Inferior parietal cortex (tissue), 1 donor: ENCODE measurements around the gene WIPI1.
"Not testable (repeated sequence)": the region's sequence is repeated elsewhere in the genome, so short reads cannot be mapped to it uniquely, and the experiment has no call there.

Source experiments
- DNase-seq: peaks from one replicate; pipeline ENCODE4 v3.0.0-alpha.2; 2016; ENCODE audit errors: extremely low spot score

Gene WIPI1

DNA sequence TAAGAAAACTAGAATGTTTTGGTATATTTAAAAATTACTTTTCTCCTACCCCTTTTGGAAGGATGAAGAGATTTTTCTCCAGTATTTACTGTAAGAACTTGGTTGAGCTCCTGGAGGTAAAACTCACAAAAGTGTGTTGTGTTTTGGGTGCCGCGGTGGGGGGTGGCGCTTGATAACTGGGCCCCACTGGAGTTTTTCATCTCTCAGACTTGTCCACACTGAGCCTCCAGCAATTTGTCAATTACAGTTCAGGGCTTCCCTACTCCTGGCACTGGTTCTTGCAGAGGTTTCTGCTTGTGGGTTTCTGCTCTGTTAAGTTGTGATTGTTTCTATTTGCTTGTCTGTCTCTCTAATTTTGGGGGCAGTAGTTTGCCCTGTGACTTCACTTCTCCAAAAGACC lies 40.0 kb downstream of the WIPI1 start:
- no peak for DNase-seq

DNA sequence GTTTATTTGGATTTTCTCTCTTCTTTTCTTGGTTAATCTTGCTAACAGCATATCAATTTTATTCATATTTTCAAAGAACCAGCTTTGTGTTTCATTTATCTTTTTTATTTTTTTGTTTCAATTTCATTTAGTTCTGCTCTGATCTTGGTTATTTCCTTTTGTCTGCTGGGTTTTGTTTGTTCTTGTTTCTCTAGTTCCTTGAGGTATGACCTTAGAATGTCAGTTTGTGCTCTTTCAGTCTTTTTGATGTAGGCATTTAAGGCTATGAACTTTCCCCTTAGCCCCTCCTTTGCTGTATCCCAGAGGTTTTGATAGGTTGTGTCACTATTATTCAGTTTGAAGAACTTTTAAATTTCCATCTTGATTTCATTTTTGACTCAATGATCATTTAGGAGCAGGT lies 42.4 kb downstream of the WIPI1 start:
- DNase-seq, result not testable (repeated sequence)

DNA sequence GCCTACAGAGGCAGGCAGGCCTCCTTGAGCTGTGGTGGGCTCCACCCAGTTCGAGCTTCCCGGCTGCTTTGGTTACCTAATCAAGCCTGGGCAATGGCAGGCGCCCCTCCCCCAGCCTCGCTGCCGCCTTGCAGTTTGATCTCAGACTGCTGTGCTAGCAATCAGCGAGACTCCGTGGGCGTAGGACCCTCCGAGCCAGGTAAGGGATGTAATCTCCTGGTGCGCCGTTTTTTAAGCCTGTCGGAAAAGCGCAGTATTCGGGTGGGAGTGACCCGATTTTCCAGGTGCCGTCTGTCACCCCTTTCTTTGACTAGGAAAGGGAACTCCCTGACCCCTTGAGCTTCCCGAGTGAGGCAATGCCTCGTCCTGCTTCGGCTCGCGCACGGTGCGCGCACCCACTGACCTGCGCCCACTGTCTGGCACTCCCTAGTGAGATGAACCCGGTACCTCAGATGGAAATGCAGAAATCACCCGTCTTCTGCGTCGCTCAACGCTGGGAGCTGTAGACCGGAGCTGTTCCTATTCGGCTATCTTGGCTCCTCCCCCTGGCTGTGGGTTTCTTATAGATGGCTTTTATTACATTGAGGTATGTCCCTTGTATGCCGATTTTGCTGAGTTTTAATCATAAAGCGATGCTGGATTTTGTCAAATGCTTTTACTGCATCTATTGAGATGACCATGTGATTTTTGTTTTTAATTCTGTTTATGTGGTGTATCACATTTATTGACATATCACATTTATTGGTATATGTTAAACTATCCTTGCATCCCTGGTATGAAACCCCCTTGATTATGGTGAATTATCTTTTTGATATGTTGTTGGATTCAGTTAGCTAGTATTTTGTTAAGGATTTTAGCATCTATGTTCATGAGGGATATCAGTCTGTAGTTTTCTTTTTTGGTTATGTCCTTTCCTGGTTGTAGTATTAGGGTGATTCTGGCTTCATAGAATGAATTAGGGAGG lies 43.4 kb downstream of the WIPI1 start:
- not testable (repeated sequence) for DNase-seq

GRCh38 chr17:68407656-68408055 lies 49.6 kb downstream of the WIPI1 start:
- not testable (repeated sequence) for DNase-seq

GRCh38 chr17:68403837-68404236 lies 53.5 kb downstream of the WIPI1 start:
- not testable (repeated sequence) for DNase-seq

DNA sequence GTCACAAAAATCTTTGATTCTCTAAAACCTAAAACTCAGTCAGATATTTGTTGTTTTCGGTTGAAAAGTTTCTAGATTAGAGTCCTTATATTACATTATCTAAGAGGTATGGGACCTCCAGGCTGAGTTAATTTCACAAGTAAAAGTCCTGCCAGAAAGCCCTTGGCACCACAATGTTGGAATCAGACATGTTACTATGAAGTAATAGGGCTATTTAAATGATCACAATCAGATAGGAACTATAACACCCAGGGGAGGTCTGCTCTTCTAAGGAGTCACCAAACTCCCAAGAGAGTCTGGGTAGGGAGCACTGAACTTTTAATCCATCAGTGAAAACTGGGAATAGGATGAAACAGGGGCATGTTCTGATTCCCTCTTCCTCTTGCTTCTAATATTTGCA lies 54.2 kb downstream of the WIPI1 start:
- no peak for DNase-seq

- DNase-seq, result no peak
Measured at GRCh38 chr17:68401288-68401687, 56.0 kb downstream of the WIPI1 start.

- DNase-seq, result peak; percentile 37
Measured at GRCh38 chr17:68400404-68400735, 56.9 kb downstream of the WIPI1 start.

- DNase-seq, result no peak
Measured at GRCh38 chr17:68399638-68400403, 57.5 kb downstream of the WIPI1 start.

DNA sequence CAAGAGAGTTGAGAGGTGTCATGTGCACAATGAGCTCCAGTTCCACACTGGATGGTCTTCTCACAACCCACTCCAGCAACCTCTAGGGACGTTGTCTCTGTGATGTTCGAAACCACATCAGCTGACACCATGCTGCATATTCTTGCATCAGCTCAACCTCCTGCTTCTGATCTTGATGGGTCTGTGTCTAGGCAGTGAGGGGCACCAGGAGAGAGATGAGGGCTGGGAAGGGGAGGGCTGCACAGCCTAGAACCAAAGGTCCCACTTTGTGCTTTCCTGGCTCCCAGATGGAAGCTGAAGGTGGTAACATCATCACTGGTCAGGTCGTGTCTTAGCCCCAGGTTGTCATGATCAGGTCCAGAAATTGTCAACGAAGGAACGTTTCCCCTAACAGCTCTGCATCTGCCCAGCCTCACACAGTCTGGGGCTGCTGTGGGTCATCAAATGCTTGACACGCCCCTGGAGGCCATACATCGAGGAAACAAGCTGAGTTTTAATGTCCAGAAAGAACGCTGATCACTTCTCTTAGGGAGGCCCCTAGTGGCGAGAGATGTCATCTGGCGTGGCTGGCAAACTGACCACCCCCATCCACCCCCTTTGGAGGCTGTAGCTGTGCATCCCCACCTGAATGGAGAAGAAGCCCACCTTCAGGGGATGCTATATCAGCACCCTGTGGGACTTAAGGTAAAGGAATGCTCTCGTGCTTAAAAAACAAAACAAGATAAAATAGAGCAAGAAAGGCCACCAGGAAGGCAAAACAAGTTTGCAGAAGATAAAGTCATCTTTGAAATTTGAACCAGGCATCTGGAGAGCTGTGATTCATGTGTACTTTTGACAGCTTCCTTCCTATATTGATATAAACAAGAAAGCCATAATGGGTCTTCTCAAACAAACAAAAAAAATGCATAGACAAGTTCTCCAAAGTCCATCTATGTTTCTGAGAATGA lies 58.3 kb downstream of the WIPI1 start:
- DNase-seq, result peak; percentile 42

GRCh38 chr17:68397108-68397536 lies 60.2 kb downstream of the WIPI1 start:
- DNase-seq, result no peak

DNA sequence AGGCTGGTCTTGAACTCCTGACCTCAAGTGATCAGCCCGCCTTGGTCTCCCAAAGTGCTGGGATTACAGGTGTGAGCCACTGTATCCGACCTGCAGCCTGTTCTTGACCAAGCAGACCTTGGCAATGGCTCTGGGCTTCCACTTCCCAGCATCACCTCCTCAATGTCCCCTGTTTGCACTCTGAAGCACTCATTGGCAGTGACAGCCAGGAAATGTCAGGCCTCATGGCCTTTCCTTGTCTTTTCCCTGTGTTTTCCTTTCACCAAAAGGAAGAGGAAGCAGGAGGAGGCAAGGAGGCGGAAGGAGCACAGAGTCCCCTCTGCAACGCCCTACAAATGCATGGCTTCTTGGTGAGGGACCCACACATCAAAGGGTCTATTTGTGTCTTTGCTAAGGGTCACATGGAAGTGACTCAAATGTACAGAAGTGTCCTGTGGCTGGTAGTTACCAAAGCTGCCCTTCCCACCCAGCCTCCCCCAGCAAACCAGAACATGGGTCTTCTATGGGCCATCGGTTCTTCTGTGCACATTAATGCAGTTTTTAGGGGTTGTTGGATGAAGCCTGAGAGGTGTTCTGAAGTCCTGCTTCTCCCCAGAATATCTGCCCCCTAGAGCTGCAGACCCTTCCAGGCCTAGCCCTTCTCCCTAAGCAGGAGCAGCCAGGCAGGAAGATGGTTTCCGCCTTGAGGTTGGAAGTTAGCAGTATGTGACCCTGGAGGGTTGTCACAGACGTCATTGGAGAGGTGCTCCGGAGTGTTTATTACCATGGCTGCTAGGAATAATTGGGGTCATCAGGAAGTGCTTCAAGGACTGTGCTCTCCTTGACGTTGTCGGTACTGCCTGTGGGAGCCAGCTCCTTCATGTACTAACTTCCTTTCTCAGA lies 60.8 kb downstream of the WIPI1 start:
- DNase-seq, result no peak

- DNase-seq, result no peak
Measured at GRCh38 chr17:68394608-68395331, 62.5 kb downstream of the WIPI1 start.

DNA sequence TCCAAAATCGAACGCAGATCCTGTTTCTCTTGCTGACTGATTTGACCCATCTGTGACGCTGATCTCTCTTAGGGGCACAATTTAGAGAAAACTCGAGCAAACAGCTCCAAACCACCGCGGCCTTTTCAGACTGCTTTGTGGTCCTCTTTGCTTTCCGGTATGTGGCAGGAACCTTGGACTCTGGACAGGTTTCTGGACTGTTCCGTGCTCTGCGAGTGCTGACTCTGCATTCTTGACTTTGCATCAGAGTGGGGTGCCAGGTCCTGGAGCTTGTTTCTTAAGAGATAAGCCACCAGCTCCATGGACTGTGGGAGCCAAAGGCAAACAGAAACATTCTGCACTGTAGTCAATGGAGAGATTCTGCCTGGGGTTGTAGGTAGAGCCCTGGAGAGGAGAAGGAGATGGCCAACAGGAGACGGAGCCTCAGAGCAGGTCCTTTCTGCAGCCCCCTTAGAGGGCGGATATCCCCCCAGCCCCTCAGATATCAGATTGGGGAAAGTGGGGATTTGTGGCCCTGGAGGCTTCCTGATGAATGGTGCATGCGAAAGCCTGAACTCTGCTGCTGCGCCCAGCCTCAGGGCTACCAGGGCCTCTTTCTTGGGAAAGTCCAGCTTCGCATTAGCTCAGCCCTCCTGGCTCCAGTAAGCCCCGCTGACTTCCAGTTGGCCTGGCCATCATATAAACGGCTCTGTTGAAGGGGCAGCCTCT lies 65.6 kb downstream of the WIPI1 start:
- no peak for DNase-seq

DNA sequence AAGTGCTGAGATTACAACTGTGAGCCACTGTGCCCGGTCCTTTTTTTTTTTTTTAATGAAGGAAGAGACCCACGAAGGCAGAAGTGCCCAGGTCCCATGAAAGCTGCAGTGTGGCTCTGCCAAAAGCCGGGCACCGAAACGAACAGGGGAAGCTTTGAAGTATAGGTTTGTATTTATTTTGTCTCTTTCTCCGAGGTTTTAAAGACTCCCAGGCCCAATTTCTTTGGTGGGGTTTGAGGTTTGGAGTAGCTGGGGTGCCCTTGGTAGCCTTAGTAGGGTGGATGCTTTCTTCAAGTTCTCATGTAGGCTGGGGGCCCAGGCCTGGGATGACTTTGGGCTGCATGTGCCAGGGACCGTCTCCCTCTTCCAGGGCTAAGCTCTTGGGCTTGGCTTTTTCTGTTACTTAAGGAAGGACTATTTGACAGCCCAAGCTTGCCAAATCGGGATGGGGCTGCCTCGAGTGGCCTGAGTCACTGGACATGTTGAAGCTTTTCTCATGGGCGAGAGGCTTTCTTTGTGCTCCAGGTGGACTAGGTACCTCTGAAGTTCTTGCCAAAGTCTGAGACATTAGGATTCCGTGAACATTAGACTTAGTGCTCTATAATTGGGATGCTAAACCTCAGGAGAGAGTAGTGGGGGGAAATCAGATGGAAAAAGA lies 66.3 kb downstream of the WIPI1 start:
- DNase-seq, result no peak

GRCh38 chr17:68389041-68389440 lies 68.3 kb downstream of the WIPI1 start:
- DNase-seq, result no peak

- no peak for DNase-seq
Measured at GRCh38 chr17:68387435-68388218, 69.7 kb downstream of the WIPI1 start.
